T-cell (primary cell): ENCODE measurements around the gene SETD4. TPM values are rescaled to one million over a fixed set of nuclear protein-coding genes. Genes with fewer than 3 reads are reported as not detected.

Source experiments
- ATAC-seq, 4 experiments: fragments of 200-7000 bp in 3 of 4; fragments of 150-1000 bp in 1 of 4; cut with Tn5 transposase; replicated peaks in 1 of 4; 1 replicate in 3 of 4; 2 replicates in 1 of 4; pipeline ENCODE4 v1.10.0; 2021; ENCODE audit warnings: moderate library complexity in 3 of 4, mild to moderate bottlenecking in 2 of 4, moderate number of reproducible peaks in 1 of 4
- CTCF ChIA-PET, 2 donors: fragments of 300-600 bp; sonication (Branson Sonifier 250); formaldehyde crosslinking; loops; one replicate each; lab custom pipeline; 2022; ENCODE audit warnings: antibody characterized with exemption in 2 of 2; lab: Charles Lee
- POLR2A ChIA-PET, 2 donors: fragments of 300-600 bp; sonication (Branson Sonifier 250); formaldehyde crosslinking; loops; one replicate each; lab custom pipeline; 2022; ENCODE audit warnings: antibody characterized with exemption in 2 of 2; lab: Charles Lee
- DNase-seq, 35 experiments: peaks; one replicate each; pipeline versions ENCODE4 v3.0.0 to v3.0.0-alpha.2; 2013 to 2023
- H3K27ac ChIP-seq: one replicate; pipeline ENCODE4 v1.5.1; 2013; ENCODE audit warnings: low read length
- H3K27me3 ChIP-seq, 2 experiments: replicated peaks in 1 of 2; 1 replicate in 1 of 2; 2 replicates in 1 of 2; pipeline versions ENCODE4 v1.6.1 to v1.7.0; 2013; ENCODE audit warnings: low read length in 1 of 2, mixed read lengths in 1 of 2; ENCODE audit not compliant: control insufficient read depth in 2 of 2, insufficient read depth in 2 of 2; ENCODE audit errors: extremely low read depth in 1 of 2
- H3K36me3 ChIP-seq, 2 donors: 1 replicate in 1 of 2; 2 replicates in 1 of 2; pipeline versions ENCODE4 v1.6.1 to v1.7.0; 2013; ENCODE audit warnings: low read length in 1 of 2; ENCODE audit not compliant: control insufficient read depth in 2 of 2, insufficient read depth in 1 of 2; ENCODE audit errors: extremely low read depth in 1 of 2
- H3K4me1 ChIP-seq, 2 experiments: 1 replicate in 1 of 2; 2 replicates in 1 of 2; pipeline versions ENCODE4 v1.6.1 to v1.7.0; 2013; ENCODE audit warnings: low read length in 2 of 2, mixed read lengths in 1 of 2; ENCODE audit not compliant: insufficient read depth in 2 of 2, control insufficient read depth in 1 of 2; ENCODE audit errors: extremely low read depth in 1 of 2
- H3K4me3 ChIP-seq, 2 donors: 1 replicate in 1 of 2; 2 replicates in 1 of 2; pipeline versions ENCODE4 v1.5.1 to v1.7.0; 2013; ENCODE audit warnings: mild to moderate bottlenecking in 2 of 2, low read length in 1 of 2, moderate library complexity in 1 of 2; ENCODE audit not compliant: control insufficient read depth in 1 of 2; ENCODE audit errors: extremely low read depth in 1 of 2
- H3K9me3 ChIP-seq: 2 replicates; pipeline ENCODE4 v1.7.0; 2013
- H3K27ac Mint-ChIP-seq, 2 donors: one replicate each; pipeline ENCODE4 v1.8.0; 2020 to 2021; ENCODE audit warnings: mild to moderate bottlenecking in 2 of 2, mixed read lengths in 2 of 2
- H3K27me3 Mint-ChIP-seq, 2 donors: one replicate each; pipeline ENCODE4 v1.8.0; 2021 to 2022; ENCODE audit warnings: mixed read lengths in 2 of 2
- H3K36me3 Mint-ChIP-seq: one replicate; pipeline ENCODE4 v1.8.0; 2021; ENCODE audit warnings: mixed read lengths
- H3K4me1 Mint-ChIP-seq, 3 donors: one replicate each; pipeline ENCODE4 v1.8.0; 2020 to 2022; ENCODE audit warnings: mixed read lengths in 3 of 3, mild to moderate bottlenecking in 1 of 3
- H3K4me3 Mint-ChIP-seq, 3 donors: one replicate each; pipeline ENCODE4 v1.8.0; 2020 to 2022; ENCODE audit warnings: mild to moderate bottlenecking in 3 of 3, mixed read lengths in 3 of 3, moderate library complexity in 3 of 3
- H3K9me3 Mint-ChIP-seq, 3 donors: one replicate each; pipeline ENCODE4 v1.8.0; 2020 to 2022; ENCODE audit warnings: mixed read lengths in 3 of 3
- WGBS: methylation state at CpG from one replicate; pipeline ENCODE4 v1.1.5; 2013; ENCODE audit warnings: missing lambda C conversion rate; ENCODE audit not compliant: insufficient coverage; 5-methylcytosine and 5-hydroxymethylcytosine counted together
- total RNA-seq, 35 experiments: library from RNA in 6 of 35; stranded (reverse) in 6 of 35; fragments of 120-200 nt in 1 of 35; gene quantifications; one replicate each; pipeline versions ENCODE4 v1.2.1 to v1.2.4 and lab custom pipeline; 2013 to 2026

Gene SETD4
- total RNA-seq, 5 donors from 2014 or later (not counting 1 experiment from before 2014, with no cell fraction given), result 16.5 to 36.4 (median 30.3) TPM

GRCh38 chr21:36021251-36021837, 39.0 kb downstream of the SETD4 start:
- H3K4me1 Mint-ChIP-seq, result no peaks in the 10 kb centered on the region
- H3K27me3 Mint-ChIP-seq, result peaks cover 2 to 3% of the 10 kb centered on the region in 2 donors
- ChIA-PET POLR2A (no interaction called here), CTCF (interaction anchor here in 1 of 2 donors (0.6 kb wide), 1 partner anchor 114 kb away, joined by 3 read pairs; no protein-coding TSS in a partner anchor)
- peaks cover 10% of the 10 kb centered on the region for H3K36me3 Mint-ChIP-seq
- no peak for ATAC-seq
- H3K4me1 ChIP-seq, result no peaks in the 10 kb centered on the region
- 100% methylated on average over 7 of the region's 11 CpGs for WGBS
- H3K27ac Mint-ChIP-seq, result no peak overlapping the region
- no peak overlapping the region for H3K4me3 ChIP-seq
- peaks cover 0 to 8% of the 10 kb centered on the region in 2 experiments for H3K27me3 ChIP-seq
- no peak overlapping the region for H3K27ac ChIP-seq
- H3K9me3 Mint-ChIP-seq, result peaks cover 0 to 9% (median 9%) of the 10 kb centered on the region in 3 donors
- no peak overlapping the region for H3K4me3 Mint-ChIP-seq
- DNase-seq, result no peak
- H3K9me3 ChIP-seq, result no peaks in the 10 kb centered on the region
- H3K36me3 ChIP-seq, result no peaks in the 10 kb centered on the region

- Mint-ChIP-seq H3K4me3 (no peak overlapping the region), H3K9me3 (no peaks in the 10 kb centered on the region), H3K4me1 (no peaks in the 10 kb centered on the region), H3K27ac (no peak overlapping the region), H3K27me3 (peaks cover 6 to 23% of the 10 kb centered on the region in 2 donors), H3K36me3 (no peaks in the 10 kb centered on the region)
- no CpG with 5 or more reads among the region's 5 CpGs for WGBS
- Histone ChIP-seq H3K4me3 (no peak overlapping the region), H3K27me3 (peaks cover 2 to 11% of the 10 kb centered on the region in 2 experiments), H3K27ac (no peak overlapping the region), H3K9me3 (no peaks in the 10 kb centered on the region), H3K36me3 (no peaks in the 10 kb centered on the region), H3K4me1 (no peaks in the 10 kb centered on the region)
- DNase-seq (no peak), ATAC-seq (no peak)
- CTCF ChIA-PET, result interaction anchor here (0.7 to 1.3 kb wide), 2 partner anchors 12 to 1268 kb away, joined by 3 read pairs; no protein-coding TSS in a partner anchor
- POLR2A ChIA-PET, result no interaction called here
These were observed 45.3 kb downstream of the SETD4 start for GRCh38 chr21:36015045-36015444.

GRCh38 chr21:36010801-36011200, 49.5 kb downstream of the SETD4 start:
- DNase-seq (no peak), ATAC-seq (no peak)
- no peak overlapping the region for H3K4me3 ChIP-seq
- Mint-ChIP-seq H3K4me3 (no peak overlapping the region), H3K4me1 (no peaks in the 10 kb centered on the region), H3K27me3 (peaks cover 7 to 22% of the 10 kb centered on the region in 2 donors), H3K27ac (no peak overlapping the region), H3K36me3 (no peaks in the 10 kb centered on the region), H3K9me3 (no peaks in the 10 kb centered on the region)
- H3K27ac ChIP-seq, result no peak overlapping the region
- no peaks in the 10 kb centered on the region for H3K9me3 ChIP-seq
- H3K36me3 ChIP-seq, result no peaks in the 10 kb centered on the region
- POLR2A ChIA-PET, result no interaction called here
- peaks cover 2 to 10% of the 10 kb centered on the region in 2 experiments for H3K27me3 ChIP-seq
- WGBS, result no CpG with 5 or more reads among the region's 2 CpGs
- H3K4me1 ChIP-seq, result no peaks in the 10 kb centered on the region
- CTCF ChIA-PET, result no interaction called here

GRCh38 chr21:36008505-36008904, 51.8 kb downstream of the SETD4 start:
- ATAC-seq (no peak), DNase-seq (no peak)
- CTCF ChIA-PET, result no interaction called here
- Histone ChIP-seq H3K4me3 (no peak overlapping the region), H3K4me1 (no peaks in the 10 kb centered on the region), H3K9me3 (no peaks in the 10 kb centered on the region), H3K27ac (no peak overlapping the region), H3K27me3 (peaks cover 0 to 12% of the 10 kb centered on the region in 2 experiments), H3K36me3 (no peaks in the 10 kb centered on the region)
- H3K4me1 Mint-ChIP-seq, result no peaks in the 10 kb centered on the region
- POLR2A ChIA-PET, result no interaction called here
- H3K27me3 Mint-ChIP-seq, result peaks cover 17 to 18% of the 10 kb centered on the region in 2 donors
- H3K4me3 Mint-ChIP-seq, result no peak overlapping the region
- no peak overlapping the region for H3K27ac Mint-ChIP-seq
- H3K36me3 Mint-ChIP-seq, result no peaks in the 10 kb centered on the region
- H3K9me3 Mint-ChIP-seq, result no peaks in the 10 kb centered on the region
- WGBS, result 89% methylated on average over 1 of the region's 2 CpGs

GRCh38 chr21:36005879-36006400, 54.4 kb downstream of the SETD4 start:
- WGBS, result 100% methylated on average over 1 of the region's 5 CpGs
- Mint-ChIP-seq H3K36me3 (no peaks in the 10 kb centered on the region), H3K4me3 (no peak overlapping the region), H3K4me1 (no peaks in the 10 kb centered on the region), H3K9me3 (no peaks in the 10 kb centered on the region), H3K27ac (no peak overlapping the region), H3K27me3 (peaks cover 14 to 16% of the 10 kb centered on the region in 2 donors)
- Histone ChIP-seq H3K9me3 (no peaks in the 10 kb centered on the region), H3K4me1 (no peaks in the 10 kb centered on the region), H3K27ac (no peak overlapping the region), H3K36me3 (no peaks in the 10 kb centered on the region), H3K4me3 (no peak overlapping the region), H3K27me3 (peaks cover 1 to 18% of the 10 kb centered on the region in 2 experiments)
- ChIA-PET CTCF (no interaction called here), POLR2A (no interaction called here)
- no peak for DNase-seq
- ATAC-seq, result no peak

GRCh38 chr21:36005018-36005417, 55.3 kb downstream of the SETD4 start:
- Histone ChIP-seq H3K36me3 (no peaks in the 10 kb centered on the region), H3K9me3 (no peaks in the 10 kb centered on the region), H3K27ac (no peak overlapping the region), H3K27me3 (peaks cover 4 to 22% of the 10 kb centered on the region in 2 experiments), H3K4me3 (no peak overlapping the region), H3K4me1 (no peaks in the 10 kb centered on the region)
- WGBS, result 72% methylated on average over 13 of the region's 17 CpGs
- DNase-seq, result peak in 1 of 35 experiments; percentile 1
- Mint-ChIP-seq H3K4me1 (no peaks in the 10 kb centered on the region), H3K27me3 (peaks cover 18 to 22% of the 10 kb centered on the region in 2 donors), H3K4me3 (no peak overlapping the region), H3K27ac (no peak overlapping the region), H3K9me3 (no peaks in the 10 kb centered on the region), H3K36me3 (no peaks in the 10 kb centered on the region)
- POLR2A ChIA-PET, result no interaction called here
- ATAC-seq, result no peak
- CTCF ChIA-PET, result no interaction called here
